Adrenal gland (tissue), 5 donors: ENCODE data around the gene GGPS1.

ENCODE experiments used
- POLR2A ChIP-seq, 2 donors: fragments of 450-650 bp; IDR thresholded peaks; one replicate each; pipeline ENCODE4 v1.6.1; 2017; ENCODE audit warnings: antibody characterized with exemption in 2 of 2, mild to moderate bottlenecking in 2 of 2, moderate library complexity in 1 of 2
- TF ChIP-seq, protein P1 (sequence below), 6 experiments: fragments of 450-650 bp in 4 of 6; fragments of 200-600 bp in 2 of 6; sonication (generic) in 1 of 6; IDR thresholded peaks; 1 replicate in 5 of 6; 2 replicates in 1 of 6; pipeline versions ENCODE4 v1.5.1 to v1.8.0; 2016 to 2021; ENCODE audit warnings: antibody characterized with exemption in 6 of 6, mild to moderate bottlenecking in 2 of 6, moderate library complexity in 1 of 6
- donor health status: DM: no; HTN: no; CAD: no.

DNA sequence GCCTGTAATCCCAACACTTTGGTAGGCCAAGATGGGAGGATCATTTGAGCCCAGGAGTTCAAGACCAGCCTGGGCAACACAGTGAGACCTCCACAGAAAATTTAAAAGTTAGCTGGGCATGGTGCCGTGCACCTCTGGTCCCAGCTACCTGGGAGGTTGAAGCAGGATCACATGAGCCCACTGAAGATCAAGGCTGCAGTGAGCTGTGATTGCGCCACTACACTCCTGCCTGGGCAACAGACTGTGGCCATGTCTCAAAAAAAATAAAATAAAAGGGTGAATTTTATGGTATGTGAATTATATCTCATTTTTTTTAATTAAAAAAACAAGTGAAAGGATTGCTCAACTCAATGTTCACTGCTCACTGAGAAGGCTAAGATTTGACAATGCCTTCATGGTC lies 9.1 kb upstream of the GGPS1 start:
- TF ChIP-seq, protein P1, sequence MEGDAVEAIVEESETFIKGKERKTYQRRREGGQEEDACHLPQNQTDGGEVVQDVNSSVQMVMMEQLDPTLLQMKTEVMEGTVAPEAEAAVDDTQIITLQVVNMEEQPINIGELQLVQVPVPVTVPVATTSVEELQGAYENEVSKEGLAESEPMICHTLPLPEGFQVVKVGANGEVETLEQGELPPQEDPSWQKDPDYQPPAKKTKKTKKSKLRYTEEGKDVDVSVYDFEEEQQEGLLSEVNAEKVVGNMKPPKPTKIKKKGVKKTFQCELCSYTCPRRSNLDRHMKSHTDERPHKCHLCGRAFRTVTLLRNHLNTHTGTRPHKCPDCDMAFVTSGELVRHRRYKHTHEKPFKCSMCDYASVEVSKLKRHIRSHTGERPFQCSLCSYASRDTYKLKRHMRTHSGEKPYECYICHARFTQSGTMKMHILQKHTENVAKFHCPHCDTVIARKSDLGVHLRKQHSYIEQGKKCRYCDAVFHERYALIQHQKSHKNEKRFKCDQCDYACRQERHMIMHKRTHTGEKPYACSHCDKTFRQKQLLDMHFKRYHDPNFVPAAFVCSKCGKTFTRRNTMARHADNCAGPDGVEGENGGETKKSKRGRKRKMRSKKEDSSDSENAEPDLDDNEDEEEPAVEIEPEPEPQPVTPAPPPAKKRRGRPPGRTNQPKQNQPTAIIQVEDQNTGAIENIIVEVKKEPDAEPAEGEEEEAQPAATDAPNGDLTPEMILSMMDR (IDR thresholded peaks at IDR 0.05) = no peak
- no peak for TF ChIP-seq POLR2A (IDR thresholded peaks at IDR 0.05)
